Left renal cortex interstitium (tissue), 4 donors: Measurements from ENCODE around the gene IL15. TPM values are rescaled to one million over a fixed set of nuclear protein-coding genes. Genes with fewer than 3 reads are reported as not detected.
"Not testable (repeated sequence)": the region's sequence is repeated elsewhere in the genome, so short reads cannot be mapped to it uniquely, and the experiment has no call there.

Source experiments
- DNase-seq, 4 donors: peaks; one replicate each; pipeline ENCODE4 v3.0.0-alpha.2; 2013; ENCODE audit warnings: low read depth in 4 of 4, low spot score in 2 of 4, missing footprints in 1 of 4
- polyA plus RNA-seq, 4 donors: library from polyadenylated mRNA; unstranded; fragments of 120-200 nt; gene quantifications; one replicate each; pipeline ENCODE4 v1.2.1, GENCODE V29; 2013; ENCODE audit not compliant: insufficient read length in 4 of 4

Gene IL15
- 1 to 10 TPM; 1.4 to 2.5 (median 1.9) TPM for polyA plus RNA-seq

DNA sequence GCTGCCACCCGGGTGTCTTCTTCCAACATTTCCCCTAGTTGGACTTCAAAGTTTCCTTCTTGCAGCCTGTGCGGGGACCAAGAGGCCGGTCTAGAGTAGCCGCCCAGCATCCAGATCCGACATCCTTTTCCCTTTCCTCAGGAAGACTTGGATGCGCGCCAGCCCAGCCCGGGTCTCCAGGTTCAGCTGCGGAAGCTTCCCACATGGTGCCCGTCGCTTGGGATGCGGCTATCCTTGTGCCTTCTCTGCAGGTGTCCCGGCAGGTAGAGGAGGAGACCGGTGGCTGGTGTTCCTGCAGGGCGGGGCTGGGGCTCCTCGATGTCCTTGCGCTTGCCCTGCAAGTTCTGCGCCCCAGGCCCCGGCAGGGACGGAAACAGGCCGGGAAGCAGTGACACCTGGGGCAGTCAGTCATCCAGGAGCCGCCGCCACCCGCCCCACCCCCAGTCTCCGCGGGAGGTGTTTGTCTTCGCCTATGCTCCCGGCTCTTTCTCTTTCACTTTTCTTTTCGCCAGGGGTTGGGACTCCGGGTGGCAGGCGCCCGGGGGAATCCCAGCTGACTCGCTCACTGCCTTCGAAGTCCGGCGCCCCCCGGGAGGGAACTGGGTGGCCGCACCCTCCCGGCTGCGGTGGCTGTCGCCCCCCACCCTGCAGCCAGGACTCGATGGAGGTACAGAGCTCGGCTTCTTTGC lies at the start of gene IL15:
Gene IL15, plus strand, starts transcription at position 502 of the 689 bp plus-strand sequence. CDS start 82,882 bp downstream, outside the sequence.
- DNase-seq = peak in 3 of 4 donors; percentile 31 to 37 (median 36)

DNA sequence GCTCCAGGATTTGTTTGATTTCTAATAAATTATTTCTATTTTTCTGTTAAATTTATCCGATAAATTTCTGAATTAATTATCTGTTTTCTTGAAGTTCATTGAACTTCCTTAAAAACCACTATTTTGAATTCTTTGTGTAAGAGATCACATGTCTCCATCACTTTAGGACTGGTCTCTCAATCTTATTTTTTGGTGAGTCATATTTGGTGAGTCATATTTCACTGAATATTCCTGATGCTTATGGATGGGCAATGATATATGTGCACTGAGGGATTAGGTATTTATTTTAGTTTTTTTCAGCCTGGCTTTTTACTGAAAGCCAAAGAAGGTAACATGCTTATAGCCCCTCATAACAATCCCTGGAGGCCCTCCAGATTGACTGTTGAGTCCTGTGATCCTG lies 48.5 kb upstream of the IL15 start:
- DNase-seq = no peak

GRCh38 chr4:141595531-141595930 lies 40.9 kb upstream of the IL15 start:
- peak; percentile 11 to 29 (median 16) for DNase-seq

DNA sequence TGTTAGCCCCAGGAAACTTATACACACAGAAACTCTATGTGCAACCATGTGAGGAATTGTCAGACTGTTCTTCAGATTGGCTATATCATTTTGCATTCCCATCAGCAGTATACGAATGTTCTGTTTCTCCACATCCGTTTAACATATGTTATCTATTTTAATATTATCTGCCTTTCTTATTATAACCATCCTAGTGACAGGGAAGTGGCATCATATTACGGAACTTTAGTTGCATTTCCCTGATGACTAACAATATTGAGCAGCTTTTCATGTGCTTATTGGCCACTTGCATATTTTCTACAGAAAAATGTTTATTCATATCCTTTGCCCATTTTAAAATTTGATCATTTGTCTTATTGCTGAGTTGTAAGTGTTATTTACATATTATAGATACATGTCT lies 36.5 kb upstream of the IL15 start:
- no peak for DNase-seq

GRCh38 chr4:141604683-141605082 lies 31.7 kb upstream of the IL15 start:
- DNase-seq = not testable (repeated sequence)

DNA sequence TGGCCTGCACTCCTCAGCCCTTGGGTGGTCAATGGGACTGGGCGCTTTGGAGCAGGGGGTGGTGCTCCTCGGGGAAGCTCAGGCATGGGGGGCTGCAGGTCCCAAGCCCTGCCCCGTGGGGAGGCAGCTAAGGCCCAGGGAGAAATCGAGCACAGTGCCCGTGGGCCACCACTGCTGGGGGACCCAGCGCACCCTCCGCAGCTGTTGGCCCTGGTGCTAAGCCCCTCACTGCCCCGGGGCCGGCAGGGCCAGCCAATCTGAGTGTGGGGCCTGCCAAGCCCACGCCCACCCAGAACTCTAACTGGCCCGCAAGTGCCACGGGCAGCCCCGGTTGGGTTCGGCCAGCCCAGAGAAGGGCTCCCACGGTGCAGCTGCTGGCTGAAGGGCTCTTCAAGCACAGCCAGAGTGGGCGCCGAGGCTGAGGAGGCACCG lies 30.9 kb upstream of the IL15 start:
- DNase-seq = no peak

DNA sequence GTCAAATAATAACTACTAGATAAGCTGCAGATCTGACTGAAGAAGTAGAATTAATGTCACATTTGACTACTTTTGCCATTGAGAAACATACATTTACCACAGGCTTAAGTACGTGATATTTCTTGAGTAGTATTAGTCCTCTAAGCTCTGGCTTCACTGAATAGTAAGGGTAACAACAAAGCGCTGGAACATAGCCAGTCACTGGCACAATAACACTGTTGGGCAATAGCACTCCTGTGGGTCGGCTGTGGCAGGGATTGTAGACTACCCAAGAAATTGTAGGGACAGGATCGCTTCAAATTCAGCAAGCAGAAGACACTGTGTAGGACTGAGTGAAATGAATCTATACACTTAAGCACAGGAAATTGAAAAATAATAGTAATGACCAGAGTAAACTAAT lies 27.1 kb upstream of the IL15 start:
- DNase-seq = no peak

DNA sequence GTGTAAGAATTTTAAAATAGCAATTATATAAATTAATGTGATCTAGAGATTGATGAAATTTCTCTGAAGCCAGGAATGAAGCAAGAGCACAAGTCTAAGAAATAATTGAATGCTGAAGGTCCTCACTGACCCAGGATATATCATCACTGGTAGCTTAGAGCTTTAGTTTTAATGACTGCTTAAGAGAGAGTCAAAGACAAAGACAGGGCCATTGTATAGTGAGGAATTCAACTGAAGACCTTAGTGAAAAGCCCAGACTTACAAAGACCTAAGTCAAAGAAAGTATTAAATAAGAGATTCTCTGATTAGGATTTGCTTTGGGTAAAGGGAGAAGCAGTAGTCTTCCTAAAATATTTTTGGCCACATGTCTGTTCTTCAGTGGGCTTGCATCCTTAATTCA lies 26.0 kb upstream of the IL15 start:
- no peak for DNase-seq

GRCh38 chr4:141614878-141615586 lies 21.4 kb upstream of the IL15 start:
- no peak for DNase-seq

GRCh38 chr4:141615587-141615918 lies 20.8 kb upstream of the IL15 start:
- DNase-seq = not testable (repeated sequence)

DNA sequence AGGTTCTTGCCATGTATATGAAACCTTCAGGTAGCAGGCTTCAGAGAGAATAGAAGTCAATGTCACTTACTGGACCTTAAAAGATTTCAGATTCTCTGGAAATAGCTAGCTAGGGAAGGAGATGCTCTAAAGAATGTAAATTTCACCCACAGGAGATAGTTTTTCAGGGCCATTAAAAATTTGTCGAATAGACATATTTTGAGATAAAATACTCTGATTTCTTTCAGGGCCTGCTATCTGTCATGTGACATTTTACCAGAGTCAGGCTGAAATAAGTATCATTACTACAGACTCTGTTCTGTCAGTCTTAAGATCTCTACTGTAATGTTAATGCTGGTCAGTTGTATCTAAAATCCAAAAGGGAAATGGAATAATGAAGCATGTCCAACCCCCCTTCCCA lies 15.7 kb upstream of the IL15 start:
- no peak for DNase-seq

GRCh38 chr4:141625023-141625422 lies 11.4 kb upstream of the IL15 start:
- DNase-seq = no peak

DNA sequence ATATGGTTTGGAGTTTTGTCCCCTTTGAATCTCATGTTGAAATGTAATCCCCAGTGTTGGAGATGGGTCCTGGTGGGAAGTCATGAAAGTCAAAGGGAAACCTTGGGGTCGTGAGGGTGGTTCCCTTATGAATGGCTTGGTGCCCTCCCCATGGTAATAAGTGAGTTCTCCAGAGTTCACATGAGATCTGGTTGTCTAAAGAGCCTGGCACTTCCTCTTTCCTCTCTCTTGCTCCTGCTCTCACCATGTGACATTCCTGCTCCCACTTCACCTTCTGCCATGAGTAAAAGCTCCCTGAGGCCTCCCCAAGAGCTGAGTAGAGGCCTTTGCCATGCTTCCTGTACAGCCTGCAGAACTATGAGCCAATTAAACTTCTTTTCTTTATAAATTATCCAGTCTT lies 5.5 kb upstream of the IL15 start:
- no peak for DNase-seq

- DNase-seq = peak in 1 of 4 donors; percentile 7
These were observed 674 bp upstream of the IL15 start for GRCh38 chr4:141635736-141636081.

DNA sequence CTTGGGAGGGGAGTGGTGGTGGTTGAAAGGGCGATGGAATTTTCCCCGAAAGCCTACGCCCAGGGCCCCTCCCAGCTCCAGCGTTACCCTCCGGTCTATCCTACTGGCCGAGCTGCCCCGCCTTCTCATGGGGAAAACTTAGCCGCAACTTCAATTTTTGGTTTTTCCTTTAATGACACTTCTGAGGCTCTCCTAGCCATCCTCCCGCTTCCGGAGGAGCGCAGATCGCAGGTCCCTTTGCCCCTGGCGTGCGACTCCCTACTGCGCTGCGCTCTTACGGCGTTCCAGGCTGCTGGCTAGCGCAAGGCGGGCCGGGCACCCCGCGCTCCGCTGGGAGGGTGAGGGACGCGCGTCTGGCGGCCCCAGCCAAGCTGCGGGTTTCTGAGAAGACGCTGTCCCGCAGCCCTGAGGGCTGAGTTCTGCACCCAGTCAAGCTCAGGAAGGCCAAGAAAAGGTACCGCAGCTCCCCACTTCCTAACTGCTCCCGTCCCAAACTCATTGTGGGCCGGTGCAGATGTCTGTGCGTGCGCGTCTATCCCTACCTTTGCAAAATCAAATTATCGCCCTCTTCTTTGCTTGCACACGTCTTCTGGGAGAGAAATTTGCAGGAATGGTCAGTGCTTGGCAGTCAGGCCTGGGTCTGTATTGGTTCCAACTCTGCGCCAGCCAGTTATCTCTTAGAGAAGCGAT lies 533 bp downstream of the IL15 start:
- DNase-seq = peak in 3 of 4 donors; percentile 21 to 35 (median 25)

GRCh38 chr4:141637565-141637964 lies 1.2 kb downstream of the IL15 start:
- no peak for DNase-seq

DNA sequence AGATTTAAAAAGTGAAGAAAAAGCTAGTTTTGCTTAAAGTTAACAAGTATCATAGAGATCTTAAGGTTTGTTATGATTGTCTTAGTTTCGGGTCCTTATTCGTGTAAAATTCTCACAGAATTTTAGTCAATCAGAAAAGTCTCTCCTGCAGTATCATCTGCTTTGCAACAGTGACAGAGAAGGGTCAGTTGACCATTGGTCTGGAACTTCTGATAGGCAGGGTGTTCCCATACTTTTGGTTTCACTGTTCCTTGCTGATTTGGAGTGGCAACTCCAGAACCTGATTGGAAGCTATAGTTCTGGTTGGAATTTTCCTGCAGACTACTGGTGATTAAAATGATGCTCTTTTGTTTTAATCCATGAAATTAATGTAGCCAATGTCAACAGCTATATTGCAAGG lies 1.8 kb downstream of the IL15 start:
- DNase-seq = no peak

DNA sequence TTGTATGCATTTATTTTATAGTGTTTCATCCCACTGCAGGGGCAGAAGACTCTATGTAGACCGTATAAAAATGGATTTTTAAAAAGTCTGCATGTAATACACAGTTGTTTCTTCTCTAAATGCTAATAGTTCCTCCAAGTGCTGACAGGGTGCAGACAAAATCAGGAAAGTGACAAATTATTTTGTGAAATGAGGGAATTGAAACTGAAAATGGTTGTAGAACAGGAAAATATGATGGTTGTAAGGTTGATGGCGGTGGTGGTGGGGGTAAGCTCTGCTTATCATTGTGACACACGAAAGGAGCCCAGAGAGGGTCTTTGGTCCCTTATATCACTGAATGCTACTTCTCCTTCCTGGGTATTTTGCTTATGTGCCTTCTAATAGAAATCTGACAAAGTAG lies 4.3 kb downstream of the IL15 start:
- DNase-seq = no peak

GRCh38 chr4:141642063-141642462 lies 5.7 kb downstream of the IL15 start:
- DNase-seq = no peak

GRCh38 chr4:141642711-141643110 lies 6.3 kb downstream of the IL15 start:
- DNase-seq = no peak

- no peak for DNase-seq
These were observed 7.2 kb downstream of the IL15 start for GRCh38 chr4:141643557-141643956.
